Activated CD4-positive, alpha-beta T cell treated with anti-CD3 and anti-CD28 coated beads, Interleukin-2, amount 50 U/mL, for 4 hours (primary cell): ENCODE data around the gene PELI3.

Experiments
- DNase-seq, 2 experiments: peaks; one replicate each; pipeline ENCODE4 v3.0.0-alpha.2; 2020

Gene PELI3

DNA sequence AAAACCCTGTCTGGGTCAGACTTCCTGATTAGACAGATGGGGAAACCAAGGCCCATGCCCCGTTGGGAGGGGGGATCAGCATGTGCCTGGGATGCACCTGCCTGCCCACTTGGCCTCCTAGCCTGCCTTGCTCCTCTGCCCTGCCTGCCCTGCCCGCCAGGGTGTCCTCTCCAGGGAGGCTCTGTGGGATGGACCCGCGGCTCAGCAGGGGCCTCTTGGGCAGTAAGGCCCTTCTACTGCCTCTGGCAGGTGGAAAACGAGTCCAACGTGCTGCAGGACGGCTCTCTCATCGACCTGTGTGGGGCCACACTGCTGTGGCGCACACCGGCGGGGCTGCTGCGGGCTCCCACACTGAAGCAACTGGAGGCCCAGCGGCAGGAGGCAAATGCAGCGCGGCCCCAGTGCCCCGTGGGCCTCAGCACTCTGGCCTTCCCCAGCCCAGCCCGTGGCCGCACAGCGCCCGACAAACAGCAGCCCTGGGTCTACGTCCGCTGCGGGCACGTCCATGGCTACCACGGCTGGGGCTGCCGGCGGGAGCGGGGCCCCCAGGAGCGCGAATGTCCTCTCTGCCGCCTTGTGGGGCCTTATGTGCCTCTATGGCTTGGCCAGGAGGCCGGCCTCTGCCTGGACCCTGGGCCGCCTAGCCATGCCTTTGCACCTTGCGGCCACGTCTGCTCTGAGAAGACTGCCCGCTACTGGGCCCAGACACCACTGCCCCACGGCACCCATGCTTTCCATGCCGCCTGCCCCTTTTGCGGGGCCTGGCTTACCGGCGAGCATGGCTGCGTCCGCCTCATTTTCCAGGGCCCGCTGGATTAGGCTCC is 8.9 kb downstream of the PELI3 start:
- DNase-seq = no peak

DNA sequence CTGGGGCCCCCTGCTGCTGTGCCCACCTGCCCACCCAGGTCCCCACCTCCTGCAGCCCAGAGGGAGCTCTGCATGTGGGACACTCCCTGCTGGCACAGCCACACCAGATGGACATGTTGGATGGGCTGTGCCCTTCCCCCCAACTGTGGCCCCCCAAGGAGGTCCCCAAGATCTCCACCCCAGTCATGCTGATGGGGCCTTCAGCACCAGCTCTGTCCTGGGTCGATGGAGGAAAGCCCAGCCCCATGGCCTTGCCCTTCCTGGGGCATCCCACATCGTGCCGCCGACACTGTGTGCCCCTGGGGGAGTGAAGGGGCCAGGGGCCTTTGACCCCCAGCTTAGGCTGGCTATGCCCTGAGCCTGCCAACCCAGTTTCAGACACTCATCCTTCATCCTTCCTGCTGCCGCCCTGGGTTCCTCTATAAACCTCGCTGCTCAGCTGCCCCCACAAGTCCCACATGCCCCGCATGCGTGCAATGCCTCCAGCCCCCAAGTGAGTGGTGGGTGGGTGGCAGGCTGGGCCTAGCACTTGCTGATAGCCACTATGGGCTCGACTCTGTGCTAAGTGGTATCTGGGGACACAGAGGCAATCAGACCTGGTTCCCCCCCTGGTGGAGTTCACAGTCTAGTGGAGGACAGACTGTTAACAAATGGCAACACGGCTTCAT is 9.6 kb downstream of the PELI3 start:
- DNase-seq = no peak

DNA sequence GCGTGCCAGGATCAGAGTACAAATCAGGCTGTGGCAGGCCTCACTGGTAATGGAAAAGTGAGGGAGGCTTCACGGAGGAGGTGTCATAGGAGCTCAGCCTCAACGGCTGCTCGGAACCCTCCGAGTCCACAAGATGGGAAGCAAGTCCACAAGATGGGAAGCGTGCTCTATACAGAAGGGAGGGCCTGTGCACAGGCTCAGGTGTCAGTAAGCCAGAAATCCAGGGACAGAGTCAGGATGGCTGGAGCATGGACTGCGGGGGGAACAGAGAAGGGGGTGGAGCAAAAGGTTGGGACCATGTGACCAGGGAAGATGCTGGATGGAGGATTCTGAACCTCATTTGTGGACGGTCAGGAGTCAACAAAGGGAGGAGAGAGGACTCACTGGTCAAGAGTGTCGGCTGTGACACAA is 10.1 kb downstream of the PELI3 start:
- no peak for DNase-seq

DNA sequence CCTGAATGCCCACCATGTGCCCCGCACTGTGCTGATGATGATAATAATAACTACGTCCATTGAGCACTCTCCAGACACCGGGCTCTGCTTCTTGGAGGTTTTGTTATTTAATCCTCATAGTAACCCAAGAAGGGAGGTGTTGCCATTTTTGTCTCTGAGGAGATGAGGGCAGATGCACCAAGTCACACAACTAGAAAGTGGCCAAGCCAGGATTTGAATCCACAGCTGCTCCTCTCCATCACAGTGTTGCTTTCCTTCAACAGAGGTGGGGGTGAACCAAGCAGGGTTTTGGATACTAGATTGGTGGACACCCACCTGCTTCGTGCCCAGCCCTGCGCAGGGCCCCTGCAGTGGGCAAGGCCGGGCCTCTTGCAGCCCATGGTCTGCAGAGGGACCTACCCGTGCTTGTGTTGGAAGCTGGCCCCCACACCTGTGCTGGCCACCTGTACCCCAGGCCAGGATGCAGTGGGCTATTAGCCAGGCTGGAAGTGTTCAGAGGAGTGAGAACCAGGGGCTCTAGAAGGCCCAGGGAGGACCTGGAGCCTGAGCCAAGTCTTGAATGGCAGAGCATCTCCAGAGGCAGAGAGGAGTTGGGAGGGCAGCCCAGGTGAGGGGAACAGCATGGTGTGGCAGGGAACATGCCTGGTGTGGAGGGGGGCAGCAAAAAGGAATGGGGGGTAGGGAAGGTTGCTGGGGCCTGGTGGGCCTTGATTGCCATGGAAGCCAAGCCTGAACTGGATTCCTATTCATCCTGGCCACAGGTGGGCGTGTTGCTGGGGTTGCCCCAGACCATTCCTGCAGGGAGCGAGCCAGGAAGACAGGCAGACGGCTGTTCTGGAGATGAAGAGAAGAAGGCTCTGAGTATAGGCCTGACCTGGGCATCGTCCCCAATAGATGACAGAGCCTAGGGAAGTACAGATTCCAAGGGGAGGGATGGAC is 10.8 kb downstream of the PELI3 start:
- no peak for DNase-seq

DNA sequence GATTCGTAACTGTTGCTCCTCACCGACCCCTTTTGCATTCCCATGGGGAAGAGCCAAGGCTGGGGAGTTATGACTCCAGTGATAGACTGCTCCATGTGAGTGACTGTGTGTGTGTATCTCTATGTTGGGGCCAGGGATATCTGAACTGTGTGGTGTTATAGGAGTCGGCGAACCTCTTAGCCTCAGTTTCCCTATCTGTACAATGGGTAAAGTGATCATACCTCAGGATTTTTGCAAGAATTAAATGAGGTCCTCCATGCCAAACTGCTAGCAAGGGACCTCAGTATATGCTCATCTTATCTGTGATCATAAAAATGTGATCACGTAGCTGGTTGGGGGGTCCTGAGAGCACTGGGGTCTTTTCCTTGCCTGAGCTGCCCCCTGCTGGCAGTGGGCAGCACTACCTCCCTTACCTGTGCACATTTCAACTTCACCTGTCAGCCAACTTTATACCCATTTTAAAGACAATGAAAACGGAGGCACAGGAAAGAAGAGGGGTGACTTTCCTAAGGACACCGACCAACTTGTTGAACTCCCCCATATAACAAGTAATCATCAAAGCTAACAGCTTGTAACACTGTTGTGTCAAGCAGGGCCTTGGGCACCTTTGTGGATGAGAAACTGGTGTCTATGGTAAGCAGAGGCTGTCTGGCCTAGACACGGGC is 12.2 kb downstream of the PELI3 start:
- DNase-seq = no peak

DNA sequence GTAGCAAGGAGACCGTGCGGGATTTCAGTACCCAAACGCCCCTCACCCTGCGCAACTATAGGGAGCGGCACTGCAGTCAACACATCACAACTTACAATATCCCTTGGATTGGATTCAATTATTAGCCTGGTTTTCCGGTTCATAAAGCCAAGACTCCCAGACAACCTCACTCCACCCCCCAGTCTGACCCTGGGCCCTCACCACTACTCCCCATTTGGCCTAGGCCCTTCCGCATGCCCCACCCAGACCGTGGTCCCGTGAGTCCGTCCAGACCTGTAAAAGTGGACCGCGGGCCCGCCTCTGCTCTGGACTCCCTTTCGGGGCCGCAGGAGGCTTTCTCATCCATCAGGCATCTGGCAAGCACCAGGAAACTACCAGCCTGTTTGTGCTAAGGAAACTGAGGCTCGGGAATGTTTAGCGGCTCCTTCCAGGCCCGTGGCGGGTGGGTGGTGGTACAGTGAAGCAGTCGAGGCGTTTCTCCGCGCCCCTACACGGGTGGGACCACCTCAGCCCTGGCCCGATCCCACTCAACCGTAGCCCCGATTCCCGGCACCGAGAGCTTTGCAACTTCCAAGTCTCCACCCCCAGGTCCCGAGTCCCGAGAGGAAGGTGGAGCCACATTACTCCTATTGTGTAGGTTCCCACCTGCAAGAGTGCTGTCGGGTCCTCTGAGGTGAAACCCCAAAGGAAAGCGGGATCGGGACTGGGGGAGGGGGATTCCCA is 12.8 kb downstream of the PELI3 start:
- DNase-seq = no peak

DNA sequence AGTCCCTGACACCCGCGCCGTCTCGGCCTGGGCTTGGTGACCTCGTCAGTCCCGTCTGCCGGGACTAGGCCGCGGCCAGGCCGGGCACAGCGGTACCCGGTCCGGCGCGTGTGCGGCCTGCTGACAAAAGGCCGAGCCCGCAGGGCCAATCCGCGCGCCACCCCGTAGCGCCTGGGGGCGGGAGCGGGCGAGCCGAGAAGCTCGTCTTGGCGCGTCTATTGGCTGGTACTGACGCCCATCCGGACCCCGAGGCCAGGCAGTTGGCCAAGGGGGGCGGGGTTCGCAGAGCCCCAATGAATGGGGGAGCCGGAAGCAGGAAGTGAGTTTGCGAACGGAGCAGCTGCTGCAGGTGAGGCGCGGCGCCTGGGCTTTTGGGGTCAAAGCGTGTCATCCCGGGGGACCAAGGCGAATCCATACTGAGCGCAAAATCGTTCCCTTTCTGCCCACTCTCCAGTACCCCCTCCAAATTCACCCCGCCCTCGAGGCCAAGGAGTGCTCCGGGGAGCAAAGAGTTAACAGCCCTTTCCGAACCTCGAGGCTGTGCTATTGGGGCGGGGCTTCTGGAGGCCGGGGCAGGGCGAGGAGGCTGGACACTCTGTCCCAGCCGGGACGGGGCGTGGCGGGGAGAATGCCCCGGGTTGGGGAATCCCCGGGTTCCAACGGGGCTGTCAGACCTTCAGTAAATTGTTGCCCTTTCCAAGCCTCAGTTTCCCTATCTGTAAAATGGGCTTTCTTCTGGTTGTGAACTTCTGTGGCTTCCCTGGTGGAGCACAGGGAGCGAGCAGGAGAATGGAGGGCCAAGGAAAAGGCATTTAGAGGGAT is 13.6 kb downstream of the PELI3 start, which contains the start of gene DPP3:
Gene DPP3, plus strand, starts transcription at position 318 of the 822 bp plus-strand sequence. CDS start 1,767 bp downstream, outside the sequence.
- peak; percentile 90 to 91 for DNase-seq

DNA sequence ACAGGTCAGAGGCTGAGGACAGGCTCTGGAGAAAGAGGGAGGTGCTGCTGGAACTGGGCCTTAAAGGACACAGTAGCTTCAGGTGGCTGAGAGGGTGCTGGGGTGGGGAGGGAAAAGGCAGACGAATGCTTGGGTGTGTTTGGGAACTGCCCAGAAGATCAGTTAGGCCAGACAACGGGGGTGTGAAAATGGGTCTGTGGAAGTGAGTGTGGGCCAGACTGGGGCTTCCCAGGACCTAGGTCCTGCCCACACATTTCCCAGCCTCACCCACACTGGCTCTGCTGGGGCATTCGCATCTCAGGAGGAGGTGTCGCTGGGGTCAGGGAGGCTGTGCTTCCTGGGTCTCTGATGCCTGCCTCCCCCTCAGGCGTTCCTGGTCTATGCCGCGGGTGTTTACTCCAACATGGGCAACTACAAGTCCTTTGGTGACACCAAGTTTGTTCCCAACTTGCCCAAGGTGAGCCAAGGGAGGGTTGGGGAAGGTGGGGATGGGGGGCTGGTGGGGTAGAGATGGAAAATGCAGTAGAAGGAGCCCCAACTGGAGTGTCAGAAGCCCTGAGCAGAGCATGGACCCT is 18.2 kb downstream of the PELI3 start:
- DNase-seq = no peak

DNA sequence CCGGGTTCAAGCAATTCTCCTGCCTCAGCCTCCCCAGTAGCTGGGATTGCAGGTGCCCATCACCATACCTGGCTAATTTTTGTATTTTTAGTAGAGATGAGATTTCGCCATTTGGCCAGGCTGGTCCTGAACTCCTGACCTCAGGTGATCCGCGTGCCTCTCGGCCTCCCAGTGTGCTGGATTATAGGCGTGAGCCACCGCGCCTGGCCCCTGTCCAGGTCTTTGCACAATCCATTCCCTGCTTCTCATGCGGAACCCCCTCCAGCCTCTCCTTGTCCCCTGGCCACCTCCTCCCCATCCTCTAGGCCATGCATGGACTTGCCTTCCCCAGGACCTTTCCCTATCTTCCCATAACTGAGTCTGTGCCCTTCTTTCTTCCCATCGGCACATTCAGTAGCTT is 22.3 kb downstream of the PELI3 start:
- no peak for DNase-seq

DNA sequence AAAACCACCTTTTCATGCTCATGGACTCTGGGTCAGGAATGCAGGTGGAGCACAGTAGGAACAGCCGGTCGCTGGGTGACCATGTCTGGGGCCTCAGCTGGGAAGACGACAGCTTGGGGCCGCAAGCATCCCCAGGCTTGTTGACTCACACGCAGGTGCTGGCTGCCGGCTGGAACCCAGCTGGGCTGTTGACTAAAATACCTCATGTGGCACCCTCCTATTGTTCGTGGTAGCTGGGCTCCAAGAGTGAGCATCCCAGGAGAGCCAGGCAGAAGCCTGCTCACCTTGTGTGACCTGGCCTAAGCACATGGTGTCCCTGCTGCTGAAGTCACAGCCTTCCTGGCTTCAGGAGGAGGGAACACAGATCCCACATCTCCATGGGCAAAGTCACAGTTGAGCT is 22.9 kb downstream of the PELI3 start:
- no peak for DNase-seq

DNA sequence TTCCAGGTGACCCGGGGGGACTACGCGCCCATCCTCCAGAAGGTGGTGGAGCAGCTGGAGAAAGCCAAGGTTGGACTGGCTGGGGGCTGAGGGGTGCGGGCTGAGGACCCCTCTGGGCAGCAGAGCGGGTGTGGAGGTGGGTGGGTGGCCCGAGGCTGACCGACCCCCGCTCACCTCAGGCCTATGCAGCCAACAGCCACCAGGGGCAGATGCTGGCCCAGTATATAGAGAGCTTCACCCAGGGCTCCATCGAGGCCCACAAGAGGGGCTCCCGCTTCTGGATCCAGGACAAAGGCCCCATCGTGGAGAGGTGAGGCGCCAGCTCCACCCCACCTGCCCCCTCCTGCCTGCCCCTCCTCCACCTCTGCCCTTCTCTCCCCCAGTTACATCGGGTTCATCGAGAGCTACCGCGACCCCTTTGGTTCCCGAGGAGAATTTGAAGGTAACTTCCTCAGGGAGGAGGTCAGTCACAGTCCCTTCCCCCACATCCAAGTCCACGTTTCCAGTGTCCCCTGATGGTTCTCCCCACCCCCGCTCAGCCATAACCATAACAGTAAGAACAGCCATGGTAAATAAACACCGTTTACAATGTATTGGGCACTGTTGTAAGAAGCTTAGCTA is 24.7 kb downstream of the PELI3 start:
- no peak for DNase-seq

DNA sequence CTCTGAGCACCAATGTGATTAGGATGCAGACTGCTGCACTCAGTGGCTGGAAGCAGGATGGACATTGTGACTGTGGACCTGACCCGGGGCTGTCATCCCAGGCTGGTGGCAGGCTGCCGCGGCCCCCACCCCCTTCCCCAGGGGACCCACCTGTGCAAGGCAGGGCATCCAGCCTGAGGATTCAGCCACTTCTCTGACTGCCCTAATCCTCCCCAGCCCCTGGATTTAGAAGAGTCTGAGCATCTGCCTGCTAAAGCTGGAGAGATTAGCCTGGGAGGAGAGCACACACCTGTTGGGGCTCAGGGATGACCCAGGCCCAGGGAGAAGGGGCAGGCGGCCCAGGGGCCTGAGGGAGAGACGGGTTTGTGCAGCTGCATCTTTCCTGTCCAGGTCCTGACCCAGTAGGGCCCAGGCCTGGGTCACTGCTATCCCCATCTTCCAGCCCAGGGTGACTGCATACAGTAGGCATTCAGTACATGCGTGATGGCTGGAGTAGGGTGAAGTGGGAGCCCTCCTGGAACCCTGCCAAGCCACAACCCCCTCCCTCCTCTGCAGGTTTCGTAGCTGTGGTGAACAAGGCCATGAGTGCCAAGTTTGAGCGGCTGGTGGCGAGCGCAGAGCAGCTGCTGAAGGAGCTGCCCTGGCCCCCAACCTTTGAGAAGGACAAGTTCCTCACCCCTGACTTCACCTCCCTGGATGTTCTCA is 25.6 kb downstream of the PELI3 start:
- no peak for DNase-seq

DNA sequence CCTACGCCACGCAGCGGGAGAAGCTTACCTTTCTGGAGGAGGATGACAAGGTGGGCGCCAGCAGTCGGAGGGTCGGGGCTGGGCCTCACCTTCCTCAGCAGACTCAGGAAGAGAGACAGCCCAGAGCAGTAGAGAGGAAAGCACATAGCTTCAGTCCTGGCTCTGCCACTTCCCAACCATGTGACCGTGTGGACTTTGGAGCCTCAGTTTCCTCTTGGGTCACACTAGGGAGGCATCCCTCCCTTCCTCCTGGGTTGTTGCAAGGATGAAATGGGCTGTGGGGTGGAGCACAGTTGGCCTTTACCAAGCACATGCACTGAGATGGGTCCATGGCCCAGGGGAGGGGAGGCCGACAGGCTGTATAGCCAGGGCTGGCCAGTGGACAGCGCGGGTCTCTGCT is 26.4 kb downstream of the PELI3 start:
- no peak for DNase-seq

DNA sequence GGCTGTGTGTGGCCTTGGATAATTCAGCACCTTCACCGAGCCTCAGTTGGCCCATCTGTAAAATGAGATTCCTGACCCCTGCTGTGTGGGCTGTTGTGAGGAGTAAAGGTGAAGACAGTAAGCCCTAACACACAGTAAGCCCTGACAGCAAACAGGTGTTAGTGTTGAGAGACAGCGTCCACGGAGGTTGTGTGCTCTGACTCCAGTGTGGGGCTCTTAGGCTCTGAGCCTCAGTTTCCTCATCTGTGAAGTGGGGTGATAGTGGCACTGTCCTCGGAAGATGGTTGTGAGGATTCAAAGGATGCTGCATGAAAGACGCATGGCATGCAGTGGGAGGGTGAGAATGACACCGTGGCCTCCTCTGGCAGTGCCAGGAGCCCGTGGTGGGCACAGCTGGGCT is 27.8 kb downstream of the PELI3 start:
- DNase-seq = no peak

DNA sequence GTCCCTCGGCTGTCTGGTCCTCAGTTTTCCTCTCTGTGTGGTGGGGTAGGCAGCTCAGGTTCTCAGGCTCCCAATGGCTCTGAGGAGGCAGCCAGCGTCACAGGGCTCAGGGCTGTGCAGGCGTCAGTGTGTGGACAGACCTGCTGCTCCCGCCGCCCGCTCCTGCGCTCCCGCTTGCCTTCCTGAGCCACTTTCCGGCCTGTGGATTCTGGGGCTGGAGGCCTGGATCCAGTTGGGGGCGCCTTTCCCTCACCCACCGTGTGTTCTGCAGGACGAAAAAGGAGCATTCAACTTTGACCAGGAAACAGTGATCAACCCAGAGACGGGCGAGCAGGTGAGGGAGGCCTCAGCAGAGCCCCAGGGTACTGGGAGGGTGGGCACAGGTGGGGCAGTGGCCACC is 28.2 kb downstream of the PELI3 start:
- DNase-seq = no peak

DNA sequence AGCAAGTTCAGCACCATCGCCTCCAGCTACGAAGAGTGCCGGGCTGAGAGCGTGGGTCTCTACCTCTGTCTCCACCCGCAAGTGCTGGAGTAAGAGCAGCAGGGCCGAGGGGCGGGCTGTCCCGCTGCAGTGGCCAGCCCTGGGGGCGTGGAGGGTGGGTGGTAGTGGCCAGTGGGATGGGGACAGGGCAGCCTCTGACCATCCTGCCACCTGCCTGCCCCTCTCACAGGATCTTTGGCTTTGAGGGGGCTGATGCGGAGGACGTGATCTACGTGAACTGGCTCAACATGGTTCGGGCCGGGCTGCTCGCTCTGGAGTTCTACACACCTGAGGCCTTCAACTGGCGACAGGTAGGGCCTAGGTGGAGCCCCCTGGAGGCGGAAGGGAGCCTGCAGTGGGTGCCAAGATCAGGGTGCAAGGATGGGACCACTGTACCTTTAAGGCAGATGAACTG is 28.7 kb downstream of the PELI3 start:
- DNase-seq = no peak

DNA sequence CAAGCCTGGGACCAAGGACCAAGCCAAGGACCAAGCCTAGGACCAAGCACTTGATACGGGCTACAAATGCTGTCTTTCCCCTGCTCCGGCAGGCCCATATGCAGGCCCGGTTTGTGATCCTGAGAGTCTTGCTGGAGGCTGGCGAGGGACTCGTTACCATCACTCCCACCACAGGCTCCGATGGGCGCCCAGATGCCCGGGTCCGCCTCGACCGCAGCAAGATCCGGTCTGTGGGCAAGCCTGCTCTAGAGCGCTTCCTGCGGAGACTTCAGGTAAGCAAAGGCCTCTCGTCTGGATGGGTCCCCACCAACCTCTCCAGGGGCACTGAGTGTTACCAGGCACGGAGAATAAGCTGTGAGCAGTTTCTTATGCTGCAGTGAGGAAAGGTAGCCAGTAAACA is 30.5 kb downstream of the PELI3 start:
- no peak for DNase-seq

DNA sequence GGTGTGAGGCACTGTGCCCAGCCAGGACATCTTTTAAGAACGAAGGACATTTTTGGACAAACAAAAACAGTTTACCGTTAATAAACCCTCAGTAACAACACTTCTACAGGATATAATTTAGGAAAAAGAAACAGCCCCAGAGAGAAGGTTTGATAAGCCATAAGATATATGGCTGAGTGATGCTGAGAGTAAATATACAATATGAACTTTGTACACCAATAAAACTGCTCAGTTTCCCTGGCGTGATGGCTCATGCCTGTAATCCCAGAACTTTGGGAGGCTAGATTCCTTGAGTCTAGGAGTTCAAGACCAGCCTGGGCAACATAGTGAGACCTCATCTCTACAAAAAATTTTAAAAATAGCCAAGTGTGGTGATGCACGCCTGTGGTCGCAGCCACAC is 31.8 kb downstream of the PELI3 start:
- DNase-seq = no peak

DNA sequence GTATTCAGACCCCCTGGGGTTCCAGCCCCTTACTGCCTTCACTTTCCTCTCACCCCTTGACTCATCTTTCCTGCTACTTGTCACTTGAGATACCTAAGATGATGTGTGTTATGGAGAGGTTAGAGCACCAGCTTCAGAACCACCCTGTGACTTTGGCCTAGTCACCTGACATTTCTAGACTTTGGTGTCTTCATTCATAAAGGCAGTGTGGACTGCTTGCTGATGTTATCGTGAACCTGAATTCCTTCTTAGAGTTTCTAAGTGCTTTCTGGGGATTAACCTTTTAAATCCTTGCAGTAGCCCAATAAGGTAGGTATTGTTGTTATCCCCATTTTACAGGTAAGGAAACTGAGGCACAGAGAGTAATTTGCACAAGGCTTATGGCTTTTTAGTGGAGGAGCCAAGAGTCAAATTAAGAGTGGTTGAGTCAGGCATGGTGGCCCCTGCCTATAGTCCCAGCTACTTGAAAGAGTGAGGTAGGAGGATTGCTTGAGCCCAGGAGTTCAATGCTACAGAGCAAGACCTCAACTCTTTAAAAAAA is 38.6 kb downstream of the PELI3 start:
- DNase-seq = no peak
